ENCODE data around the gene DENND4C. TPM values are rescaled to one million over a fixed set of nuclear protein-coding genes. Genes with fewer than 3 reads are reported as not detected.
"Not testable (repeated sequence)": the region's sequence is repeated elsewhere in the genome, so short reads cannot be mapped to it uniquely, and the experiment has no call there.

DENND4C gene
- total RNA-seq, 1 donor from 2014 or later = 21.4 TPM

- intact Hi-C loops (cut with DNase I) = no loop called here
- no peak for DNase-seq (ENCODE audit: low spot score)
Measured at GRCh38 chr9:19216466-19216865, 14.0 kb upstream of the DENND4C start.

- no peak for DNase-seq (ENCODE audit: low spot score)
- intact Hi-C loops (cut with DNase I) = no loop called here
Measured at GRCh38 chr9:19221326-19221725, 9.2 kb upstream of the DENND4C start.

- intact Hi-C loops (cut with DNase I) = no loop called here
- DNase-seq (ENCODE audit: low spot score) = no peak
Measured at GRCh38 chr9:19223724-19224123, 6.8 kb upstream of the DENND4C start.

- intact Hi-C loops (cut with DNase I) = no loop called here
Measured at GRCh38 chr9:19224563-19224962, 5.9 kb upstream of the DENND4C start.

GRCh38 chr9:19229595-19230354 is 718 bp upstream of the DENND4C start:
- intact Hi-C loops (cut with DNase I) = loop anchor here (2.0 to 10.0 kb wide), 5 partner anchors 45 to 225 kb away; partner anchors contain the start of genes HAUS6, PLIN2 and RPS6
- DNase-seq (ENCODE audit: low spot score) = peak; percentile 82

More at GRCh38 chr9:19224563-19224962, 5.9 kb upstream of the DENND4C start:
- DNase-seq (ENCODE audit: low spot score) = no peak

GRCh38 chr9:19231126-19231903 is 822 bp downstream of the DENND4C start:
- intact Hi-C loops (cut with DNase I) = loop anchor here (2.0 to 10.0 kb wide), 5 partner anchors 47 to 223 kb away; partner anchors contain the start of genes HAUS6, PLIN2 and RPS6

GRCh38 chr9:19231904-19232822 is 1.7 kb downstream of the DENND4C start:
- no peak for DNase-seq (ENCODE audit: low spot score)
- intact Hi-C loops (cut with DNase I) = loop anchor here (2.0 to 10.0 kb wide), 5 partner anchors 47 to 223 kb away; partner anchors contain the start of genes HAUS6, PLIN2 and RPS6

More at GRCh38 chr9:19231126-19231903, 822 bp downstream of the DENND4C start:
- peak; percentile 76 for DNase-seq (ENCODE audit: low spot score)

GRCh38 chr9:19232823-19233194 is 2.3 kb downstream of the DENND4C start:
- intact Hi-C loops (cut with DNase I) = loop anchor here (5.0 to 10.0 kb wide), 4 partner anchors 106 to 222 kb away; partner anchors contain the start of genes HAUS6, PLIN2 and RPS6
- DNase-seq (ENCODE audit: low spot score) = no peak

GRCh38 chr9:19233344-19233743 is 2.9 kb downstream of the DENND4C start:
- no peak for DNase-seq (ENCODE audit: low spot score)
- intact Hi-C loops (cut with DNase I) = loop anchor here (5.0 to 10.0 kb wide), 4 partner anchors 106 to 221 kb away; partner anchors contain the start of genes HAUS6, PLIN2 and RPS6

GRCh38 chr9:19239955-19240354 is 9.5 kb downstream of the DENND4C start:
- no peak for DNase-seq (ENCODE audit: low spot score)
- intact Hi-C loops (cut with DNase I) = loop anchor here (10.0 kb wide), 1 partner anchor 215 kb away; no protein-coding TSS in a partner anchor

- intact Hi-C loops (cut with DNase I) = no loop called here
- DNase-seq (ENCODE audit: low spot score) = no peak
Measured at GRCh38 chr9:19241728-19242127, 11.2 kb downstream of the DENND4C start.

GRCh38 chr9:19243366-19244033 is 13.0 kb downstream of the DENND4C start:
- intact Hi-C loops (cut with DNase I) = no loop called here
- no peak for DNase-seq (ENCODE audit: low spot score)

GRCh38 chr9:19246891-19247290 is 16.4 kb downstream of the DENND4C start:
- intact Hi-C loops (cut with DNase I) = no loop called here

GRCh38 chr9:19247420-19247819 is 16.9 kb downstream of the DENND4C start:
- no peak for DNase-seq (ENCODE audit: low spot score)
- intact Hi-C loops (cut with DNase I) = no loop called here

More at GRCh38 chr9:19246891-19247290, 16.4 kb downstream of the DENND4C start:
- DNase-seq (ENCODE audit: low spot score) = no peak

GRCh38 chr9:19250346-19250745 is 19.9 kb downstream of the DENND4C start:
- DNase-seq (ENCODE audit: low spot score); intact Hi-C loops (cut with DNase I): not testable (repeated sequence)

GRCh38 chr9:19251203-19251602 is 20.7 kb downstream of the DENND4C start:
- intact Hi-C loops (cut with DNase I); DNase-seq (ENCODE audit: low spot score): not testable (repeated sequence)

GRCh38 chr9:19251622-19252021 is 21.1 kb downstream of the DENND4C start:
- DNase-seq (ENCODE audit: low spot score); intact Hi-C loops (cut with DNase I): not testable (repeated sequence)

- intact Hi-C loops (cut with DNase I) = no loop called here
Measured at GRCh38 chr9:19252174-19252884, 21.8 kb downstream of the DENND4C start.

More at GRCh38 chr9:19252174-19252884, 21.8 kb downstream of the DENND4C start:
- DNase-seq (ENCODE audit: low spot score) = no peak
